Progenitor cell of endocrine pancreas (in vitro differentiated cells): ENCODE data around the gene CYP24A1. TPM values are rescaled to one million over a fixed set of nuclear protein-coding genes. Genes with fewer than 3 reads are reported as not detected.

Experiments used
- DNase-seq: peaks from one replicate; pipeline ENCODE4 v3.0.0; 2021; ENCODE audit warnings: low spot score; ENCODE audit not compliant: unreplicated experiment
- H3K27ac Mint-ChIP-seq: 2 replicates; pipeline ENCODE4 v1.8.0; 2021; ENCODE audit warnings: mild to moderate bottlenecking, moderate library complexity, mixed read lengths
- H3K27me3 Mint-ChIP-seq: 2 replicates; pipeline ENCODE4 v1.8.0; 2021; ENCODE audit warnings: mixed read lengths
- H3K36me3 Mint-ChIP-seq: 2 replicates; pipeline ENCODE4 v1.8.0; 2022; ENCODE audit warnings: mixed read lengths; ENCODE audit not compliant: insufficient read depth
- H3K4me1 Mint-ChIP-seq: 2 replicates; pipeline ENCODE4 v1.8.0; 2021; ENCODE audit warnings: low read depth, mixed read lengths
- H3K4me3 Mint-ChIP-seq: 2 replicates; pipeline ENCODE4 v1.8.0; 2021; ENCODE audit warnings: low read depth, mild to moderate bottlenecking, moderate library complexity, mixed read lengths
- H3K9me3 Mint-ChIP-seq: 2 replicates; pipeline ENCODE4 v1.8.0; 2021; ENCODE audit warnings: low read depth, mixed read lengths
- CTCF ChIP-seq: fragments of 200-600 bp; sonication (generic); IDR thresholded peaks from one replicate; pipeline ENCODE4 v1.5.0; 2021; ENCODE audit warnings: antibody characterized with exemption, mild to moderate bottlenecking; ENCODE audit not compliant: unreplicated experiment
- total RNA-seq: library from RNA; stranded (reverse); gene quantifications from 2 replicates; pipeline ENCODE4 v1.2.1, GENCODE V29; 2021

Gene CYP24A1
- total RNA-seq, 1 donor from 2014 or later, result not detected

- H3K4me3 Mint-ChIP-seq, result no peak overlapping the region
- DNase-seq, result no peak
- no peak for TF ChIP-seq CTCF
- no peaks in the 10 kb centered on the region for H3K36me3 Mint-ChIP-seq
- H3K4me1 Mint-ChIP-seq, result no peaks in the 10 kb centered on the region
- no peak overlapping the region for H3K27ac Mint-ChIP-seq
- H3K9me3 Mint-ChIP-seq, result no peaks in the 10 kb centered on the region
- peaks cover 5% of the 10 kb centered on the region for H3K27me3 Mint-ChIP-seq
Observed at GRCh38 chr20:54148947-54149764, 24.6 kb downstream of the CYP24A1 start.

- Mint-ChIP-seq H3K36me3 (no peaks in the 10 kb centered on the region), H3K9me3 (no peaks in the 10 kb centered on the region), H3K4me3 (no peak overlapping the region), H3K27ac (no peak overlapping the region), H3K27me3 (no peaks in the 10 kb centered on the region), H3K4me1 (no peaks in the 10 kb centered on the region)
- no peak for TF ChIP-seq CTCF
- no peak for DNase-seq
Observed at GRCh38 chr20:54146672-54147071, 27.1 kb downstream of the CYP24A1 start.

- Mint-ChIP-seq H3K36me3 (no peaks in the 10 kb centered on the region), H3K9me3 (no peaks in the 10 kb centered on the region), H3K27ac (no peak overlapping the region), H3K4me3 (no peak overlapping the region), H3K4me1 (no peaks in the 10 kb centered on the region), H3K27me3 (no peaks in the 10 kb centered on the region)
- no peak for TF ChIP-seq CTCF
- DNase-seq, result no peak
Observed at GRCh38 chr20:54144847-54145414, 28.9 kb downstream of the CYP24A1 start.

- no peaks in the 10 kb centered on the region for H3K9me3 Mint-ChIP-seq
- H3K4me1 Mint-ChIP-seq, result no peaks in the 10 kb centered on the region
- H3K4me3 Mint-ChIP-seq, result no peak overlapping the region
- H3K36me3 Mint-ChIP-seq, result no peaks in the 10 kb centered on the region
- DNase-seq, result no peak
- TF ChIP-seq CTCF, result no peak
- H3K27ac Mint-ChIP-seq, result no peak overlapping the region
- H3K27me3 Mint-ChIP-seq, result no peaks in the 10 kb centered on the region
Observed at GRCh38 chr20:54140927-54141566, 32.7 kb downstream of the CYP24A1 start.

GRCh38 chr20:54140486-54140885 lies 33.3 kb downstream of the CYP24A1 start:
- no peaks in the 10 kb centered on the region for H3K9me3 Mint-ChIP-seq
- H3K4me1 Mint-ChIP-seq, result no peaks in the 10 kb centered on the region
- no peak for DNase-seq
- no peaks in the 10 kb centered on the region for H3K36me3 Mint-ChIP-seq
- no peaks in the 10 kb centered on the region for H3K27me3 Mint-ChIP-seq
- no peak for TF ChIP-seq CTCF
- H3K4me3 Mint-ChIP-seq, result no peak overlapping the region
- no peak overlapping the region for H3K27ac Mint-ChIP-seq
